Hepatocyte (in vitro differentiated cells): Measurements from ENCODE around the gene VN1R2.
"Not testable (repeated sequence)": the region's sequence is repeated elsewhere in the genome, so short reads cannot be mapped to it uniquely, and the experiment has no call there.

Experiments used
- EZH2 ChIP-seq: fragments of 200-600 bp; sonication (generic); IDR thresholded peaks from 2 replicates; pipeline ENCODE4 v1.6.1; 2016; ENCODE audit warnings: antibody characterized with exemption, mild to moderate bottlenecking, borderline replicate concordance
- EZH2phosphoT487 ChIP-seq: fragments of 200-600 bp; sonication (generic); IDR thresholded peaks from one replicate; pipeline ENCODE4 v1.6.1; 2018; ENCODE audit warnings: antibody characterized with exemption, mild to moderate bottlenecking, low read depth, moderate library complexity; ENCODE audit not compliant: unreplicated experiment, severe bottlenecking
- TF ChIP-seq, protein P1 (sequence below): fragments of 200-600 bp; sonication (generic); IDR thresholded peaks from 2 replicates; pipeline ENCODE4 v1.5.1; 2016; ENCODE audit warnings: antibody characterized with exemption, mild to moderate bottlenecking; ENCODE audit not compliant: poor library complexity

DNA sequence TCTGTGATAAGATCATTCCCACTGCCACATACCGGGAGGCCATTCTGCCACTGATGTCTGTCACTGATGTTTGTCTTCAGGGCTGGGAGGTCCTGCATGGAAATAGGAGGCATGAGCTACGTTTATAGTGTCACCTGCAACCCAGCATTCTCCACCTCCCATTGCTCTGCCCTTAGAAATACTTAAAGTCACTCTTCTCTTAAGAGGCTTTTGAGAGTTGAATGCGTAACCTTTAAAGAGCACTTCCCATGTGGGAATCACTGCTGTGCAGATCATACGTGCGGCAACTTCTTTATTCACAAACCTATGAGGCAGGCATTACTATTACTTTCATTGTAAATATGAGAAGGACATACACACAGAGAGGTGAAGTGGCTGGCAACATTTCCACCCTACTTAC is 9.5 kb downstream of the VN1R2 start, which contains the start of gene VN1R4:
- TF ChIP-seq, protein P1, sequence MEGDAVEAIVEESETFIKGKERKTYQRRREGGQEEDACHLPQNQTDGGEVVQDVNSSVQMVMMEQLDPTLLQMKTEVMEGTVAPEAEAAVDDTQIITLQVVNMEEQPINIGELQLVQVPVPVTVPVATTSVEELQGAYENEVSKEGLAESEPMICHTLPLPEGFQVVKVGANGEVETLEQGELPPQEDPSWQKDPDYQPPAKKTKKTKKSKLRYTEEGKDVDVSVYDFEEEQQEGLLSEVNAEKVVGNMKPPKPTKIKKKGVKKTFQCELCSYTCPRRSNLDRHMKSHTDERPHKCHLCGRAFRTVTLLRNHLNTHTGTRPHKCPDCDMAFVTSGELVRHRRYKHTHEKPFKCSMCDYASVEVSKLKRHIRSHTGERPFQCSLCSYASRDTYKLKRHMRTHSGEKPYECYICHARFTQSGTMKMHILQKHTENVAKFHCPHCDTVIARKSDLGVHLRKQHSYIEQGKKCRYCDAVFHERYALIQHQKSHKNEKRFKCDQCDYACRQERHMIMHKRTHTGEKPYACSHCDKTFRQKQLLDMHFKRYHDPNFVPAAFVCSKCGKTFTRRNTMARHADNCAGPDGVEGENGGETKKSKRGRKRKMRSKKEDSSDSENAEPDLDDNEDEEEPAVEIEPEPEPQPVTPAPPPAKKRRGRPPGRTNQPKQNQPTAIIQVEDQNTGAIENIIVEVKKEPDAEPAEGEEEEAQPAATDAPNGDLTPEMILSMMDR, result not testable (repeated sequence)
- not testable (repeated sequence) for TF ChIP-seq EZH2, EZH2phosphoT487
